Hepatocyte (in vitro differentiated cells): ENCODE measurements around the gene ZNF761. TPM values are rescaled to one million over a fixed set of nuclear protein-coding genes. Genes with fewer than 3 reads are reported as not detected.
"Not testable (repeated sequence)": the region's sequence is repeated elsewhere in the genome, so short reads cannot be mapped to it uniquely, and the experiment has no call there.

Experiments used
- DNase-seq: peaks from one replicate; pipeline ENCODE4 v3.0.0-alpha.2; 2016; ENCODE audit warnings: low spot score
- H2AFZ ChIP-seq: fragments of 200-600 bp; sonication (generic); 2 replicates; pipeline ENCODE4 v1.6.0; 2016; ENCODE audit warnings: antibody characterized with exemption, mild to moderate bottlenecking
- H3K27ac ChIP-seq: fragments of 200-600 bp; sonication (generic); 2 replicates; pipeline ENCODE4 v1.5.1; 2016; ENCODE audit warnings: mild to moderate bottlenecking
- H3K27me3 ChIP-seq: fragments of 200-600 bp; sonication (generic); 2 replicates; pipeline ENCODE4 v1.6.1; 2016
- H3K36me3 ChIP-seq: fragments of 200-600 bp; sonication (generic); replicated peaks from 2 replicates; pipeline ENCODE4 v1.5.1; 2016; ENCODE audit warnings: low read depth; ENCODE audit not compliant: insufficient read depth
- H3K4me1 ChIP-seq: fragments of 200-600 bp; sonication (generic); 2 replicates; pipeline ENCODE4 v1.5.1; 2016; ENCODE audit warnings: mild to moderate bottlenecking, moderate library complexity; ENCODE audit not compliant: insufficient read depth
- H3K4me2 ChIP-seq: fragments of 200-600 bp; sonication (generic); 2 replicates; pipeline ENCODE4 v1.6.0; 2016
- H3K4me3 ChIP-seq: fragments of 200-600 bp; sonication (generic); 2 replicates; pipeline ENCODE4 v1.5.1; 2016; ENCODE audit warnings: mild to moderate bottlenecking
- H3K79me2 ChIP-seq: fragments of 200-600 bp; sonication (generic); 2 replicates; pipeline ENCODE4 v1.6.0; 2017; ENCODE audit warnings: mild to moderate bottlenecking
- H3K9me2 ChIP-seq: fragments of 200-600 bp; sonication (generic); replicated peaks from 2 replicates; pipeline ENCODE4 v1.6.0; 2017; ENCODE audit warnings: mild to moderate bottlenecking; ENCODE audit not compliant: insufficient read depth
- H3K9me3 ChIP-seq: fragments of 200-600 bp; sonication (generic); 2 replicates; pipeline ENCODE4 v1.5.1; 2016; ENCODE audit warnings: low read depth, mild to moderate bottlenecking
- H4K20me1 ChIP-seq: fragments of 200-600 bp; sonication (generic); 2 replicates; pipeline ENCODE4 v1.6.0; 2016; ENCODE audit warnings: mild to moderate bottlenecking; ENCODE audit not compliant: insufficient read depth, poor library complexity, severe bottlenecking
- CTCF ChIP-seq: fragments of 200-600 bp; sonication (generic); IDR thresholded peaks from 2 replicates; pipeline ENCODE4 v1.5.1; 2016; ENCODE audit warnings: antibody characterized with exemption, mild to moderate bottlenecking; ENCODE audit not compliant: poor library complexity
- EZH2 ChIP-seq: fragments of 200-600 bp; sonication (generic); IDR thresholded peaks from 2 replicates; pipeline ENCODE4 v1.6.1; 2016; ENCODE audit warnings: antibody characterized with exemption, mild to moderate bottlenecking, borderline replicate concordance
- EZH2phosphoT487 ChIP-seq: fragments of 200-600 bp; sonication (generic); IDR thresholded peaks from one replicate; pipeline ENCODE4 v1.6.1; 2018; ENCODE audit warnings: antibody characterized with exemption, mild to moderate bottlenecking, low read depth, moderate library complexity; ENCODE audit not compliant: unreplicated experiment, severe bottlenecking
- WGBS: methylation state at CpG from one replicate; pipeline ENCODE4 v1.1.6; 2016; ENCODE audit warnings: low lambda C conversion rate; ENCODE audit errors: missing lambda C conversion rate; 5-methylcytosine and 5-hydroxymethylcytosine counted together
- polyA plus RNA-seq: library from polyadenylated mRNA; unstranded; fragments of >200 nt; fragmentation: Nextera tagmentation; extraction: Ambion mirVana; gene quantifications from 2 replicates; pipeline ENCODE4 v1.2.1, GENCODE V29; 2016
- total RNA-seq: library from RNA; depleted of rRNA; stranded (reverse); fragments of >200 nt; gene quantifications from 2 replicates; pipeline ENCODE4 v1.2.3, GENCODE V29; 2014

ZNF761 gene
- total and polyA plus RNA-seq, 2 experiments from 2014 or later, result 13.5 to 27.7 TPM

GRCh38 chr19:53467485-53468262 is 35.9 kb downstream of the ZNF761 start, which contains the start of gene ZNF813:
Gene ZNF813, plus strand, starts transcription at chr19:53467733. Its CDS starts 16,090 bp downstream, at chr19:53483823.
- peak within 1 kb of the TSS; percentile 65 for H3K4me3 ChIP-seq
- H3K27me3 ChIP-seq, result no peaks in the 10 kb centered on the region
- H3K27ac ChIP-seq, result peak within 1 kb of the TSS; percentile 96
- peaks cover 29% of the 10 kb centered on the region for H3K79me2 ChIP-seq
- no peaks in the 10 kb centered on the region for H3K9me3 ChIP-seq
- TF ChIP-seq CTCF, result no peak
- no peak for TF ChIP-seq EZH2
- no peak for TF ChIP-seq EZH2phosphoT487
- under 1% methylated on average over 34 of the region's 55 CpGs for WGBS
- H2AFZ ChIP-seq, result peak within 1 kb of the TSS; percentile 90
- DNase-seq, result peak; percentile 96
- no peaks in the 10 kb centered on the region for H4K20me1 ChIP-seq
- peak within 1 kb of the TSS; percentile 95 for H3K4me2 ChIP-seq
- H3K4me1 ChIP-seq, result peaks cover 5% of the 10 kb centered on the region
- H3K9me2 ChIP-seq, result no peaks in the 10 kb centered on the region
- H3K36me3 ChIP-seq, result no peaks in the 10 kb centered on the region

GRCh38 chr19:53468628-53469027 is 36.8 kb downstream of the ZNF761 start:
- not testable (repeated sequence) for H4K20me1 ChIP-seq, H3K9me3 ChIP-seq, H3K27me3 ChIP-seq, H3K9me2 ChIP-seq, DNase-seq, H3K4me1 ChIP-seq, H3K36me3 ChIP-seq
- peak overlapping the region; percentile 96 for H3K27ac ChIP-seq
- H2AFZ ChIP-seq, result peak overlapping the region; percentile 40
- H3K4me2 ChIP-seq, result peak overlapping the region; percentile 95
- peaks cover 37% of the 10 kb centered on the region for H3K79me2 ChIP-seq
- WGBS, result 3% methylated on average over 8 of the region's 8 CpGs
- H3K4me3 ChIP-seq, result peak overlapping the region; percentile 65

- DNase-seq, result no peak
- peaks cover 59% of the 10 kb centered on the region for H3K79me2 ChIP-seq
- H2AFZ ChIP-seq, result no peak overlapping the region
- TF ChIP-seq EZH2phosphoT487 (no peak), CTCF (no peak), EZH2 (no peak)
- H3K4me1 ChIP-seq, result peaks cover 5% of the 10 kb centered on the region
- no peaks in the 10 kb centered on the region for H3K36me3 ChIP-seq
- no peaks in the 10 kb centered on the region for H3K27me3 ChIP-seq
- H3K9me3 ChIP-seq, result no peaks in the 10 kb centered on the region
- H3K4me2 ChIP-seq, result no peak overlapping the region
- no peak overlapping the region for H3K4me3 ChIP-seq
- H4K20me1 ChIP-seq, result no peaks in the 10 kb centered on the region
- H3K27ac ChIP-seq, result no peak overlapping the region
- 92% methylated on average over 7 of the region's 7 CpGs for WGBS
- H3K9me2 ChIP-seq, result no peaks in the 10 kb centered on the region
Measured at GRCh38 chr19:53471916-53472315, 40.1 kb downstream of the ZNF761 start.

GRCh38 chr19:53474832-53475231 is 43.0 kb downstream of the ZNF761 start:
- H3K9me3 ChIP-seq, H3K9me2 ChIP-seq, H4K20me1 ChIP-seq, H2AFZ ChIP-seq, H3K27ac ChIP-seq, H3K4me2 ChIP-seq, H3K4me3 ChIP-seq, H3K36me3 ChIP-seq, H3K4me1 ChIP-seq, H3K27me3 ChIP-seq, DNase-seq: not testable (repeated sequence)
- peaks cover 55% of the 10 kb centered on the region for H3K79me2 ChIP-seq
- WGBS, result 76% methylated on average over 1 of the region's 1 CpG

GRCh38 chr19:53475470-53475869 is 43.7 kb downstream of the ZNF761 start:
- 78% methylated on average over 6 of the region's 6 CpGs for WGBS

GRCh38 chr19:53483751-53484150 is 52.0 kb downstream of the ZNF761 start:
- not testable (repeated sequence) for H3K9me2 ChIP-seq, H3K27me3 ChIP-seq, H3K4me1 ChIP-seq, H4K20me1 ChIP-seq, H3K36me3 ChIP-seq, H3K4me2 ChIP-seq, DNase-seq, H3K27ac ChIP-seq, H3K4me3 ChIP-seq, H3K79me2 ChIP-seq, H2AFZ ChIP-seq
- 88% methylated on average over 2 of the region's 2 CpGs for WGBS
- H3K9me3 ChIP-seq, result peaks cover 12% of the 10 kb centered on the region

More at GRCh38 chr19:53475470-53475869, 43.7 kb downstream of the ZNF761 start:
- not testable (repeated sequence) for H3K9me3 ChIP-seq, H3K27me3 ChIP-seq, H3K9me2 ChIP-seq, DNase-seq, H3K4me3 ChIP-seq, H4K20me1 ChIP-seq, H3K27ac ChIP-seq, H2AFZ ChIP-seq, H3K4me2 ChIP-seq, H3K4me1 ChIP-seq, H3K36me3 ChIP-seq
- peaks cover 51% of the 10 kb centered on the region for H3K79me2 ChIP-seq
